COLO668 (cell line): Measurements from ENCODE around the gene FNBP1L.

Experiments used
- DNase-seq: peaks from one replicate; lab custom pipeline; 2025; ENCODE audit not compliant: unreplicated experiment; lab: John Stamatoyannopoulos, UW

FNBP1L gene

DNA sequence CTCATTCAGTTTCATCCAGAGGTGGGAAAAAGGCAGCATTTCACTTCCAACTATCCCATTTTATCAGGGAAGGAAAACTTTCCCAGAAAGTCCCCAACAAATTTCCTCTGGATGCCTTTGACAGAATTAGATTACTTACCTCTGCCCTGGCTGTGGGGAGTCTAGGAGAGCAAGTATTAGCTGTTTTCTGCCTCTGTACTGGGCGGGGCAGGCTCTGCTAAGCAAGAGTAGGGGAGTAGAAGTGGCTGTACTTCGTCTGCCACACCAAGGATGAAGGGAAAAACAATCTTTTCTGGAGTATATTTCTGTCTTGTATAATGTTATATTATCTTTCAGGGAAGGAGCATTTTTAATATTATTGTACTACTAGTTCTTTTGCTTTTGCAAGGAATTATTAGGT, 78.5 kb downstream of the FNBP1L start:
- DNase-seq = no peak

DNA sequence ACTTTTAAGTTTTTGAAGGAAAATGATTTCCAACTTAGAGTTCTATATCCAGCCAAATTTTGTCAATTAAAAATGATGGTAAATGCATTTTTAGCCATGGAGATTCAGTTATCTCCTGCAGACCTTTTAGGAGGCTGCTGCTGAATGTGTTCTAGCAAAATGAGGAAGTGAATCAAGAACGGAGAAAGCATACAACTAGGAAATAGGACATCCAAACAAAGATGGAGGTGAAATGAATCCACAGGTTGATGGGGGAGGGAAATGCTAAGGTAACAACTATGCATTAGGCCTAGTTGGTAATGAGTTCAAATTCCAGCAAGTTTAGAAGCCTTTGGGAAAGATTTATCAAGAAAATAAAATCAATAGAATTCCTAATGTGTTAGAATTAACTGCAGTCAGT, 80.5 kb downstream of the FNBP1L start:
- no peak for DNase-seq

DNA sequence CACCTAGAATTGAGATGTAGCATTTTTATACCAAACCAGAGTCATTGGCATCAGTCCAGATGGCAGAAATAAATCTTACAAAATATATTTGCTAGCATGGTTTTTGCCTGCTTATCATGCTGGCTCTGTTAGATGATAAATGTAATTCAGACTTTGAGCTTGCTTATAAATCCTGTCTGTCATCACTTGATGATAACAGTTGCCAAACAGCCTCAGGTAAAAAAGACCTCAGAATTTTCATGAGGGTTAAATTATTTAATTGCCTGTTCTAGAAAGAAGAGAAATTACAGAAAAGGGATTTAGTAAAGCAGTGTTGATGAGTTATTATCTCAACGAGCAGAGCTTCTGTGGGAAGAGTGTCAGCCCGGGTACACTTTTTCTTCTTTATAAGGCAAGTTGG, 83.3 kb downstream of the FNBP1L start:
- no peak for DNase-seq

- no peak for DNase-seq
Observed at GRCh38 chr1:93532780-93533378, 85.0 kb downstream of the FNBP1L start.

- no peak for DNase-seq
Observed at GRCh38 chr1:93533677-93534076, 85.8 kb downstream of the FNBP1L start.

DNA sequence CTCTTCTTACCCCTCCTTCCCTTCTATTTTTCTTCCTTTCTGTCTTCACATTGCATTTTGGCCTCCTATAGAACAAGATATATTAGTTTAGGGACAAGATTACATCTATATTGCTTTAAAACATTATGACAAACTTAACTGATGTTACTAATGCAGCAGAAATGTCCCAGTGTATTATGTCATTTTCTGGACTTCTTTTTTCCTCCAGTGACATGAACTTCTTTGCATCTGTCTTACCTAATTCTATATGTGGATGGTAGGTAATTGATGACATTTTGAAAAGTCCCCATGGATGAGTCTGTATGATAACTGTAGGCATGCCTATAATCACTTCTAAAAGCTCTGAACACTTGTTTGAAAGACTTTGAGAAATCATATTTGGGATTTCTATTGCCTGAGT, 89.5 kb downstream of the FNBP1L start:
- DNase-seq = no peak

- DNase-seq = no peak
Observed at GRCh38 chr1:93537924-93538323, 90.0 kb downstream of the FNBP1L start.

DNA sequence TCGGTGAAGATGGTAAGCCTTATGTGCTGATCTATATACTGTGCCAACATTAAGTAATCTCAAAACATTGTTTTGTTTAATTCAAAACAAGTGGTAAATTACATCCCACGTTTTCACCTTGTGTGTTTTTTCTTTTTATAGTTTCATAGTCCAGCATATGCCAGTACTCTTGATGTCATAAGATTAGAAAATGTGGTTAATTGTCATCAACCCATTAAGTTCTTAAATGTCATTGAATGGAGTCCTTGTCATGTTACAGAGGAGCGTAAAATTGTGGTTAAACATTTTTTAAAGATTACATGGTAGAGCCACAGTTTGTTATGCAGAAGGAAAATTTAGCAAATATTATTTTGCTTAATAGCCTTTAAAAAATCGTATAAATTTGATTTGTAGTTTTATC, 93.1 kb downstream of the FNBP1L start:
- DNase-seq = no peak

GRCh38 chr1:93542398-93542797, 94.5 kb downstream of the FNBP1L start:
- DNase-seq = no peak

DNA sequence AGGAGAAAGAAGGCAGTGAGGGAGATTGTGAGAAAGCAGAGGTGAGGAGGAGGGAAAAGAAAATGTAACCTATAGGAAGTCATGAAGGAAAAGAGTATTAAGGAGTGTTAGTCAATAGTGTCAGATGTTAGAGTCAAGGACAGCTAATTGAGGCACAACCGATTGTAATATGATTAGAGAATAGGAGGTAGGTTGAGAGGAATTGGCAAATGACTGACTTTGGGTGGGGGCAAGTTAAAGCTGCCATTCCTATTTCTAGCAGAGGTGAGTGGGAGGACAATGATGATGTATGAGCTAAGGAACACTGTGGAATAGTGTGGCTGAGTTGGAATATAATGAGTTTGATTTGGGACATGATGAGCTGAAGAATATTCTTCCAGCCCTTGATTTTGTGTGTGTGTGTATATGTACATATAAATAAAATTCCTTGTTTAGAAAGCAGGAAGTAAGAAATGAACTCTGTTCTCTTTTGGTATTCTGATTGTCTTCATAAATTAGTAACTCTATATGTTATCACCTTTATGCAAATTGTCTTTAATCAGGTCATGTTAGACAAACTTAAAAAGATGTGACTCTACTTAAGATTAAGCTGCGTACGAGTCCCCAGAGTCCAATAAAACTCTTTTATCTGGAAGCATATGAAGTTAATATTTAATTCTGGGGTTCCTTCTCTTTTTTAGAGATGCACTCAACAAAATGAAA, 98.4 kb downstream of the FNBP1L start:
- no peak for DNase-seq

DNA sequence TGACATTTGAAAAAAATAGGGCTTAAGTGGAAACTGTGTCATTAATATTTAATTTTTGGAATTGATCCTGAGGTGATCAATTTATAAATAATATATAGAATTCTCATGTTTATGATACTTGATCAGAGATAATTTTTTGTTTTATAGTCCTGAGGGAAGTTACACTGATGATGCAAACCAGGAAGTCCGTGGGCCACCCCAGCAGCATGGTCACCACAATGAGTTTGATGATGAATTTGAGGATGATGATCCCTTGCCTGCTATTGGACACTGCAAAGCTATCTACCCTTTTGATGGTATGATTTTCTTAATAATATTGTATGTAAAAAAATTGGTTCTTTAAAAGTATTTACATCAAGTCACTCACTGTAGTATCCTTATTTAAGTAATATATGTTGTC, 101.2 kb downstream of the FNBP1L start:
- DNase-seq = no peak

DNA sequence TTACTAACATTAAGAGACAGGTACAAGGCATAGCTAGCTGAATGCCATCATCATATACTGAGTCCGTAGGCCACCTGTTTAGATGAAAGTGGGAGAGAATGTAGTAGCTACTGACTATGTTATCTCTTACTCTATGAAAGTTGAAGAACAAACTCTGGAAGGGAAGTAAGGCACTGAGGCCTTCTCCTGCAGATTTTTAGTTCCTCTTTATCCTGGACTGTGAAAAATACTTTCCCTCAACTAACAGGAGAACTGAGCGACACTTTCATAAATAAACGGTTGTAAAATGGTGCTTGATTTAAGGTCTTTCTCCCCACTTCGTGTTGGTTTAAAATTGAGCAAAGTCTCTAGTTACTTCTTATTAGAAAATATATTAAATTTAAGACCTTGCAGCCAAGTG, 101.9 kb downstream of the FNBP1L start:
- DNase-seq = no peak

- no peak for DNase-seq
Observed at GRCh38 chr1:93552741-93553455, 105.0 kb downstream of the FNBP1L start.

GRCh38 chr1:93553886-93554490, 106.1 kb downstream of the FNBP1L start:
- peak; percentile 21 for DNase-seq

- DNase-seq = no peak
Observed at GRCh38 chr1:93554883-93555872, 107.3 kb downstream of the FNBP1L start.

GRCh38 chr1:93556291-93556690, 108.4 kb downstream of the FNBP1L start:
- peak; percentile 77 for DNase-seq

DNA sequence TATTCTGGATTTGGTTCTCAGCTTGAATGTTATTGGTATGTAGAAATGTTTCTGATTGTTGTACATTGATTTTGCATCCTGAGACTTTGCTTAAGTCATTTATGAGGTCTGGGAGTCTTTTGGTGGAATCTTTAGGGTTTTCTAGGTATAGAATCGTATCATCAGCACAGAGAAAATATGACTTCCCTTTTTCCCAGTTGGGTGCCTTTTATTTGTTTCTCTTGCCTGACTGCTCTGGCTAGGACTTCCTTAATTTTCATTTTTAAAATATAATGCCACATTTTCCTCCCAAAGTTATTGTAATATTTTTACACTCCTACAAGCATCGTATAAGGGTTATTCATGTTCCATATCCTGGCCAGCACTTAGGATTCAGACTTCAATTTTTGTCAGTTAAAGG, 111.1 kb downstream of the FNBP1L start:
- DNase-seq = no peak

DNA sequence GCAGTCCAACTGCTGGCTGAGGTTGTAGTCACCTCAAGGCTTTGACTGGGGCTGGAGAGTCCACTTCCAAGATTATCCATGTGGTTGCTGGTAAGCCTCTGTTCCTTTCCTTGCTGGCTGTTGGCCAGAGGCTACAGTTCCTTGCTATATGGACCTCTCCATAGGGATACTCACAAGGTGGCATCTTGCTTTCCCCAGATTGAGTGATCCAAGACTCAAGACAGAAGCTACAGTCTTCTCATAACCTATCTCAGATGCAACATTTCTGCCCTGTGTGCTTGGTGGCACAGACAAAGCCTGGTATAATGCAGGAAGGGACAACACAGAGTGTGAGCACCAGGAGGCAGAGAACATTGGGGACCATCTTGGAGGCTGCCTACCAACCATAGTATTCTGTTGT, 111.8 kb downstream of the FNBP1L start:
- no peak for DNase-seq

DNA sequence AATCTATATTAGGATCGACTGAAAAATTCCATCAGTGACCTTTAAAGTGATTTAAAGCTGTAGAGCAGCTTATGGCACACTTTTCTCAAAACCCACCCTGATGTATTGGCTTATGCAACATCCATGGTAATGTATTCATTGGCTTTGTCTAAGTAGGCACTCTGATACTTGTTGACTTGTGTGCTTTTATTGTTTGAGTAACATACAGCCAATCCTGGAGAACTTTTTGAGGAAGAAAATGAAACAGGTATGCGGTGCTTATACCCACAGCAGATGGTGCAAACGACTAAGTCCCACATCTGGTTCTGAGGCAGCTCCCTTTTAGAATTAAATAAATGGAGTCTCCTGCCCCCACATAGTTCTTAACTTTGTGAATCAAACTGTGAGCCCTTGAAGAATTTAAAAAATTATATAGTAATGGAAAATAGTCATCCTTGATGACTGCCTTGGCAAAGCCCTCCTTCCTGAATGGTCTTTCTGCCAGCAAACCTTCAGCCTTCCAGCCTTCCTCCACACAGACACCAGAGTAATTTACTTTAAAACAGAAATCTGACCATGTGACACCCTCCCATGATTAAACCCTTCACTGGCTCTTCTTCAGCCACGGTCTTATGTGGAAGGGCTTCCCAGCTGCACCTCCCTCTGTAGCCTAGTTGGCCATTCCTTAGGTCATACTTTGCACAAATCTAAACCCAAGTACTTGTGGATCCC, 117.7 kb downstream of the FNBP1L start:
- DNase-seq = no peak

GRCh38 chr1:93566227-93566626, 118.3 kb downstream of the FNBP1L start:
- no peak for DNase-seq
